ENCODE measurements around the gene USP32. TPM values are rescaled to one million over a fixed set of nuclear protein-coding genes. Genes with fewer than 3 reads are reported as not detected.
A peak's percentile ranks its signal among the peaks of the same experiment; 100 is the strongest.

USP32 gene
- total RNA-seq, 4 donors from 2014 or later, result 65.1 to 80.1 (median 77.2) TPM

GRCh38 chr17:60348616-60349015 is 43.3 kb downstream of the USP32 start:
- TF ChIP-seq, protein P1, sequence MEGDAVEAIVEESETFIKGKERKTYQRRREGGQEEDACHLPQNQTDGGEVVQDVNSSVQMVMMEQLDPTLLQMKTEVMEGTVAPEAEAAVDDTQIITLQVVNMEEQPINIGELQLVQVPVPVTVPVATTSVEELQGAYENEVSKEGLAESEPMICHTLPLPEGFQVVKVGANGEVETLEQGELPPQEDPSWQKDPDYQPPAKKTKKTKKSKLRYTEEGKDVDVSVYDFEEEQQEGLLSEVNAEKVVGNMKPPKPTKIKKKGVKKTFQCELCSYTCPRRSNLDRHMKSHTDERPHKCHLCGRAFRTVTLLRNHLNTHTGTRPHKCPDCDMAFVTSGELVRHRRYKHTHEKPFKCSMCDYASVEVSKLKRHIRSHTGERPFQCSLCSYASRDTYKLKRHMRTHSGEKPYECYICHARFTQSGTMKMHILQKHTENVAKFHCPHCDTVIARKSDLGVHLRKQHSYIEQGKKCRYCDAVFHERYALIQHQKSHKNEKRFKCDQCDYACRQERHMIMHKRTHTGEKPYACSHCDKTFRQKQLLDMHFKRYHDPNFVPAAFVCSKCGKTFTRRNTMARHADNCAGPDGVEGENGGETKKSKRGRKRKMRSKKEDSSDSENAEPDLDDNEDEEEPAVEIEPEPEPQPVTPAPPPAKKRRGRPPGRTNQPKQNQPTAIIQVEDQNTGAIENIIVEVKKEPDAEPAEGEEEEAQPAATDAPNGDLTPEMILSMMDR (IDR thresholded peaks at IDR 0.05; ENCODE audit: low read depth), result no peak

GRCh38 chr17:60345233-60345632 is 46.7 kb downstream of the USP32 start:
- TF ChIP-seq, protein P1 (IDR thresholded peaks at IDR 0.05; ENCODE audit: low read depth), result peak; percentile 83

GRCh38 chr17:60335289-60335688 is 56.6 kb downstream of the USP32 start:
- TF ChIP-seq, protein P1 (IDR thresholded peaks at IDR 0.05; ENCODE audit: low read depth), result no peak

DNA sequence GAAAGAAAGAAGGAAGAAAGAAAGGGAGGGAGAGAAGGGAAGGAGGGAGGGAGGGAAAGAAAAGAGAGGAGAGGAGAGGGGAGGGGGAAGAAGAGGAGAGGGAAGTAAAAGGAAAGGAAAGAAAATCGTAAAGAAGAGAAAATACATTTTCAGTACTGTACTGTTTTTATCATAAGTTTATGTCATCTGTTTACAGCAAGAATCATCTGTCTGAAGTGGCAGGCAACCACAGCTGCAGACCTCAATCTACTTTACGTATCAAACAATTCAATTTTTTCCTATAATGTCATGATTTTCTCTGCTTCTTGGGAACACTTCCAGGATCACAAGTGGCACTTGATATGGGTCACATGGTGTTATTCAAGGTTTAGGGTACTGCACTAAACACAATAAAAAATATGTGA is 58.3 kb downstream of the USP32 start:
- TF ChIP-seq, protein P1 (IDR thresholded peaks at IDR 0.05; ENCODE audit: low read depth), result no peak

GRCh38 chr17:60332574-60332973 is 59.4 kb downstream of the USP32 start:
- TF ChIP-seq, protein P1 (IDR thresholded peaks at IDR 0.05; ENCODE audit: low read depth), result no peak

GRCh38 chr17:60330731-60331130 is 61.2 kb downstream of the USP32 start:
- TF ChIP-seq, protein P1 (IDR thresholded peaks at IDR 0.05; ENCODE audit: low read depth), result no peak

DNA sequence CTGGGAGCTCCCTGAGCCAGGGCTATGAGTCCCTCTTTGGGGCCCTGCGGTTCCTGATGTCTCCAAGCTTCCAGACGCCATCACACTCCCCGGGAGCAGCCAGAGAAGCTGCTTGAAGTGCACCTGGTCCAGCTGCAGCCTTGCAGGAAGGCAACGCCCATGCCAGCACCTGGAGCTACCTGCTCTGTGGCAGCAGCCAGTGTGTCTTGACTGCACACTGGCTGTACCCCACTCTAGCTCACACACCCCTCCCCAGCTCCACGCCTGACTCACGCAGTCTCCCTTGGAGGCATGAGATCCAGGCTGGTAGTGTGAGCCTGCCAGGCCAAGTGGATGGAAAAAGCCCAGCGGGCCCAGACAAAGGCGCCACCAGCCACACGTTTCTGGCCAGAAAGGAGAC is 63.3 kb downstream of the USP32 start:
- TF ChIP-seq, protein P1 (IDR thresholded peaks at IDR 0.05; ENCODE audit: low read depth), result no peak
